Measurements from ENCODE around the gene RASD1. TPM values are rescaled to one million over a fixed set of nuclear protein-coding genes. Genes with fewer than 3 reads are reported as not detected.

The RASD1 gene
- total RNA-seq, 1 experiment from 2014 or later, result 0.30 TPM

DNA sequence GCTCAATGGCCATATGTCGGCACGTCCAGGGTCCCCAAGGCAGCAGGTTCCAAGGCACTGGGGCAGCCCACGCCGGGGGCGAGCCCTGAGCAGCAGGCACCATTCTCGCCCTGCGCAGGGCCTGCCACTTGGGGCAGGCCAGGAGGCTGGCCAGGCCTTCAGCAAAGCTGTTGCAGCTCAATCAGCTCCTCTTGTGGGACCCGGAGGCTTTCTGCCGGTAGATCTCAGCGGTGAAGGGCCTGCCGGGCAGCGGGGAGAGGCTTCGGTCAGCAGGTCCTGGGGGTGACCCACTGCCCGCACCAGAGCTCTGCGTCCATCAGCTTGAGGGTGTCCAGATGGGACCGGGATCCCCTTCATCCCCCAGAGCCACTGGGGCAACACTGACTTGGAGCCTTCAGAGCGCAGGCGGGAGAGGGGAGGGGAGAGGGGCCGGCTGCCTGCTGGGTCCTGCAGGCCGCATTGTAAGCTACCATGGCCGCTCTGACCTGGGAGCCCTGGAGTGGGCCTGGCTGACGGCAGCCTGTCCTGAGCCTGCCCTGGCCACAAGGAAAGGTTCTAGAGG lies 9.5 kb upstream of the RASD1 start:
- intact Hi-C loops (cut with micrococcal nuclease), result no loop called here
- POLR2A ChIA-PET, result no interaction called here
- Histone ChIP-seq H3K27ac (ENCODE audit: low read depth, low read length) (no peak overlapping the region), H3K9me3 (ENCODE audit: control insufficient read depth in 1 of 2, insufficient read depth in 1 of 2, low read depth in 1 of 2, low read length in 2 of 2) (no peaks in the 10 kb centered on the region), H3K4me1 (ENCODE audit: control insufficient read depth in 1 of 2, insufficient read depth in 2 of 2, low read length in 2 of 2) (peaks cover 0 to 10% of the 10 kb centered on the region in 2 experiments; a peak in 2 of 4 replicates), H2AFZ (ENCODE audit: low read depth, low read length, poor library complexity, severe bottlenecking) (no peak overlapping the region), H3K4me2 (ENCODE audit: low read length) (no peak overlapping the region), H3K36me3 (ENCODE audit: control insufficient read depth in 1 of 2, insufficient read depth in 2 of 2, low read length in 2 of 2) (no peaks in the 10 kb centered on the region), H3K4me3 (replicated peaks in 1 of 2; ENCODE audit: low read depth in 1 of 2, low read length in 2 of 2) (no peak overlapping the region), H3K9me2 (ENCODE audit: insufficient read depth) (no peaks in the 10 kb centered on the region), H3K27me3 (ENCODE audit: insufficient read depth, low read length) (no peaks in the 10 kb centered on the region), H3K79me2 (ENCODE audit: insufficient read depth, low read length) (no peaks in the 10 kb centered on the region), H4K20me1 (ENCODE audit: insufficient read depth) (no peaks in the 10 kb centered on the region), H3K9ac (ENCODE audit: low read length) (no peak overlapping the region)
- no peak for TF ChIP-seq TCF7L2 (IDR thresholded peaks at IDR 0.05; ENCODE audit: borderline replicate concordance, extremely low read depth, insufficient read depth, insufficient read length)
- TF ChIP-seq EZH2 (IDR thresholded peaks at IDR 0.05), result no peak
- TF ChIP-seq POLR2AphosphoS5 (IDR thresholded peaks at IDR 0.05; ENCODE audit: low read depth, low read length), result no peak
- no peak for TF ChIP-seq CBX3 (IDR thresholded peaks at IDR 0.05; ENCODE audit: low read depth)
- TF ChIP-seq CEBPB (IDR thresholded peaks at IDR 0.05; ENCODE audit: low read depth), result no peak
- no peak for TF ChIP-seq POLR2A (IDR thresholded peaks at IDR 0.05; ENCODE audit: borderline replicate concordance, extremely low read depth, insufficient read depth, insufficient read length)
- TF ChIP-seq, protein P1, sequence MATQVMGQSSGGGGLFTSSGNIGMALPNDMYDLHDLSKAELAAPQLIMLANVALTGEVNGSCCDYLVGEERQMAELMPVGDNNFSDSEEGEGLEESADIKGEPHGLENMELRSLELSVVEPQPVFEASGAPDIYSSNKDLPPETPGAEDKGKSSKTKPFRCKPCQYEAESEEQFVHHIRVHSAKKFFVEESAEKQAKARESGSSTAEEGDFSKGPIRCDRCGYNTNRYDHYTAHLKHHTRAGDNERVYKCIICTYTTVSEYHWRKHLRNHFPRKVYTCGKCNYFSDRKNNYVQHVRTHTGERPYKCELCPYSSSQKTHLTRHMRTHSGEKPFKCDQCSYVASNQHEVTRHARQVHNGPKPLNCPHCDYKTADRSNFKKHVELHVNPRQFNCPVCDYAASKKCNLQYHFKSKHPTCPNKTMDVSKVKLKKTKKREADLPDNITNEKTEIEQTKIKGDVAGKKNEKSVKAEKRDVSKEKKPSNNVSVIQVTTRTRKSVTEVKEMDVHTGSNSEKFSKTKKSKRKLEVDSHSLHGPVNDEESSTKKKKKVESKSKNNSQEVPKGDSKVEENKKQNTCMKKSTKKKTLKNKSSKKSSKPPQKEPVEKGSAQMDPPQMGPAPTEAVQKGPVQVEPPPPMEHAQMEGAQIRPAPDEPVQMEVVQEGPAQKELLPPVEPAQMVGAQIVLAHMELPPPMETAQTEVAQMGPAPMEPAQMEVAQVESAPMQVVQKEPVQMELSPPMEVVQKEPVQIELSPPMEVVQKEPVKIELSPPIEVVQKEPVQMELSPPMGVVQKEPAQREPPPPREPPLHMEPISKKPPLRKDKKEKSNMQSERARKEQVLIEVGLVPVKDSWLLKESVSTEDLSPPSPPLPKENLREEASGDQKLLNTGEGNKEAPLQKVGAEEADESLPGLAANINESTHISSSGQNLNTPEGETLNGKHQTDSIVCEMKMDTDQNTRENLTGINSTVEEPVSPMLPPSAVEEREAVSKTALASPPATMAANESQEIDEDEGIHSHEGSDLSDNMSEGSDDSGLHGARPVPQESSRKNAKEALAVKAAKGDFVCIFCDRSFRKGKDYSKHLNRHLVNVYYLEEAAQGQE (IDR thresholded peaks at IDR 0.05; ENCODE audit: low read depth), result no peak
- no peak for TF ChIP-seq SP1 (IDR thresholded peaks at IDR 0.05; ENCODE audit: low read depth)
- no peak for TF ChIP-seq EZH2phosphoT487 (IDR thresholded peaks at IDR 0.05; ENCODE audit: borderline replicate concordance)
- no peak for TF ChIP-seq ZNF274 (IDR thresholded peaks at IDR 0.05; ENCODE audit: low read depth, low read length)
- TF ChIP-seq, protein P2, sequence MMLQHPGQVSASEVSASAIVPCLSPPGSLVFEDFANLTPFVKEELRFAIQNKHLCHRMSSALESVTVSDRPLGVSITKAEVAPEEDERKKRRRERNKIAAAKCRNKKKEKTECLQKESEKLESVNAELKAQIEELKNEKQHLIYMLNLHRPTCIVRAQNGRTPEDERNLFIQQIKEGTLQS (IDR thresholded peaks at IDR 0.05), result no peak
- no peak for TF ChIP-seq EGR1 (IDR thresholded peaks at IDR 0.05; ENCODE audit: low read depth)
- no peak for TF ChIP-seq ZFX (IDR thresholded peaks at IDR 0.05)
- no TSS peak for BruUV-seq (replicated peaks)
- DNase-seq (ENCODE audit: low read depth, low spot score) (no peak), ATAC-seq (no peak)
- RAD21 ChIA-PET (ENCODE audit: low non-redundant PET in 1 of 2, low total read pairs in 2 of 2, uncharacterized antibody in 2 of 2, unreplicated experiment in 2 of 2), result no interaction called here
- CTCF ChIA-PET, result interaction anchor here (3.3 kb wide), 1 partner anchor 9 kb away, joined by 14 read pairs; the partner anchor contains the start of gene RASD1

Measured in HCT116 (cell line).